HepG2 (cell line): ENCODE data around the gene MCAM. TPM values are rescaled to one million over a fixed set of nuclear protein-coding genes. Genes with fewer than 3 reads are reported as not detected.
A peak's percentile ranks its signal among the peaks of the same experiment; 100 is the strongest.

ENCODE experiments used
- ATAC-seq: fragments of 200-7000 bp; cut with Tn5 transposase; 3 replicates; pipeline ENCODE4 v1.9.1; 2020; ENCODE audit warnings: mild to moderate bottlenecking, moderate library complexity
- BruUV-seq: library from RNA; stranded (reverse); fragments of 400-500 nt; replicated peaks from 2 replicates; lab custom pipeline; 2021; lab: Mats Ljungman, UMichigan
- CTCF ChIA-PET: fragments of 300-600 bp; formaldehyde crosslinking; extraction: SDS; loops from one replicate; lab custom pipeline; 2021; ENCODE audit warnings: low total read pairs, inconsistent platforms, low intra/inter-chr PET ratio; lab: Yijun Ruan, JAX
- POLR2A ChIA-PET: fragments of 350-600 bp; sonication (Branson Sonifier 250); formaldehyde crosslinking; loops from one replicate; lab custom pipeline; 2020; ENCODE audit warnings: antibody characterized with exemption, inconsistent platforms; lab: Yijun Ruan, JAX
- DNase-seq: peaks from one replicate; pipeline ENCODE4 v3.0.0-alpha.2; 2015; ENCODE audit warnings: low spot score
- FAIRE-seq: peaks from 3 replicates; lab custom pipeline; 2011; peaks lifted over from hg19 to GRCh38; lab: Jason Lieb, UNC
- H2AFZ ChIP-seq: one replicate; pipeline ENCODE4 v1.6.1; 2011; ENCODE audit warnings: low read length, inconsistent platforms
- H3K27ac ChIP-seq: fragments of 300-600 bp; 3 replicates; pipeline ENCODE4 v1.8.0; 2011; ENCODE audit warnings: mixed run types, mild to moderate bottlenecking, mixed read lengths, low read length, inconsistent platforms; ENCODE audit not compliant: insufficient read depth; ENCODE audit errors: extremely low read length
- H3K27me3 ChIP-seq, 2 experiments: fragments of 200-600 bp in 1 of 2; 2 replicates in 1 of 2; 3 replicates in 1 of 2; pipeline versions ENCODE4 v1.6.0 to v1.8.0; 2011; ENCODE audit warnings: low read length in 2 of 2, mild to moderate bottlenecking in 2 of 2, moderate library complexity in 2 of 2, inconsistent platforms in 1 of 2; ENCODE audit not compliant: insufficient read depth in 2 of 2, control insufficient read depth in 1 of 2
- H3K36me3 ChIP-seq, 2 experiments: fragments of 200-600 bp in 1 of 2; replicated peaks in 1 of 2; 2 replicates in 1 of 2; 3 replicates in 1 of 2; pipeline versions ENCODE4 v1.5.1 to v1.8.0; 2011; ENCODE audit warnings: low read length in 2 of 2, inconsistent platforms in 1 of 2; ENCODE audit not compliant: insufficient read depth in 2 of 2, control insufficient read depth in 1 of 2
- H3K4me1 ChIP-seq: 2 replicates; pipeline ENCODE4 v1.5.1; 2012; ENCODE audit warnings: low read length, inconsistent platforms; ENCODE audit not compliant: insufficient read depth
- H3K4me2 ChIP-seq: 2 replicates; pipeline ENCODE4 v1.6.0; 2011; ENCODE audit warnings: low read depth, low read length, inconsistent platforms
- H3K4me3 ChIP-seq, 3 experiments: fragments of 200-600 bp in 1 of 3; sonication (generic), shearing (Covaris generic) in 1 of 3; replicated peaks in 1 of 3; 2 replicates each; pipeline ENCODE4 v1.5.1; 2011 to 2016; ENCODE audit warnings: low read length in 3 of 3, inconsistent platforms in 2 of 3, low read depth in 2 of 3, mild to moderate bottlenecking in 2 of 3, control low read depth in 1 of 3, mixed read lengths in 1 of 3; ENCODE audit not compliant: insufficient read depth in 1 of 3
- H3K79me2 ChIP-seq: one replicate; pipeline ENCODE4 v1.6.1; 2011; ENCODE audit warnings: low read length, inconsistent platforms; ENCODE audit not compliant: insufficient read depth
- H3K9ac ChIP-seq: 2 replicates; pipeline ENCODE4 v1.6.0; 2011; ENCODE audit warnings: mild to moderate bottlenecking, low read depth, low read length, inconsistent platforms; ENCODE audit not compliant: insufficient read depth
- H3K9me3 ChIP-seq: 2 replicates; pipeline ENCODE4 v1.5.1; 2012; ENCODE audit warnings: mild to moderate bottlenecking, low read length
- H4K20me1 ChIP-seq: 2 replicates; pipeline ENCODE4 v1.6.0; 2011; ENCODE audit warnings: inconsistent platforms, mild to moderate bottlenecking, low read length, moderate library complexity; ENCODE audit not compliant: insufficient read depth
- AHR ChIP-seq: IDR thresholded peaks from 2 replicates; pipeline ENCODE4 v1.6.1; 2018; ENCODE audit warnings: missing genetic modification reagents, missing compliant biosample characterization
- ARID3A ChIP-seq: IDR thresholded peaks from 2 replicates; pipeline ENCODE4 v1.6.1; 2012; ENCODE audit warnings: low read depth, low read length, improper control_type of control experiment
- CREM ChIP-seq, 2 experiments: sonication (generic) in 1 of 2; formaldehyde crosslinking in 1 of 2; IDR thresholded peaks; 2 replicates each; pipeline versions ENCODE4 v1.4.0 to v1.6.1; 2016 to 2020; ENCODE audit warnings: antibody characterized with exemption in 1 of 2, mild to moderate bottlenecking in 1 of 2, missing genetic modification reagents in 1 of 2
- HMGXB4 ChIP-seq, 2 experiments: sonication (generic) in 1 of 2; formaldehyde crosslinking in 1 of 2; IDR thresholded peaks; 2 replicates each; pipeline versions ENCODE4 v1.4.0 to v1.6.1; 2018 to 2020; ENCODE audit warnings: missing genetic modification reagents in 2 of 2, borderline replicate concordance in 1 of 2, low read depth in 1 of 2, mild to moderate bottlenecking in 1 of 2, missing biosample characterization in 1 of 2
- MAFK ChIP-seq, 2 experiments: IDR thresholded peaks in 1 of 2; conservative IDR thresholded peaks in 1 of 2; 2 replicates each; pipeline ENCODE4 v1.6.1; 2011; ENCODE audit warnings: improper control_type of control experiment in 2 of 2, low read length in 2 of 2
- PRDM10 ChIP-seq: sonication (generic); formaldehyde crosslinking; IDR thresholded peaks from 2 replicates; pipeline ENCODE4 v1.4.0; 2020; ENCODE audit warnings: low read depth, missing genetic modification reagents
- THAP8 ChIP-seq: sonication (generic); formaldehyde crosslinking; IDR thresholded peaks from 2 replicates; pipeline ENCODE4 v1.5.1; 2020; ENCODE audit warnings: missing genetic modification reagents, mild to moderate bottlenecking, borderline replicate concordance
- THYN1 ChIP-seq: sonication (generic); formaldehyde crosslinking; IDR thresholded peaks from 2 replicates; pipeline ENCODE4 v1.8.1; 2023; ENCODE audit warnings: low read depth, mild to moderate bottlenecking, moderate library complexity, missing genetic modification reagents, borderline replicate concordance
- ZKSCAN1 ChIP-seq: fragments of 150-350 bp; IDR thresholded peaks from 2 replicates; pipeline ENCODE4 v1.6.1; 2014; ENCODE audit warnings: low read length
- ZNF451 ChIP-seq: sonication (generic); formaldehyde crosslinking; IDR thresholded peaks from 2 replicates; pipeline ENCODE4 v1.5.0; 2020; ENCODE audit warnings: mild to moderate bottlenecking, missing genetic modification reagents
- WGBS: methylation state at CpG from one replicate; pipeline ENCODE4 v1.1.6; 2017; ENCODE audit warnings: low lambda C conversion rate; 5-methylcytosine and 5-hydroxymethylcytosine counted together
- in situ Hi-C: cut with HindIII; loops from 2 replicates; pipeline ENCODE4 v1.10.0; 2017; ENCODE audit warnings: low pct_unique_long_range_greater_than_20kb; ENCODE audit not compliant: extremely low pct_ligation_motif_present
- intact Hi-C: fragments of 100-400 bp; cut with micrococcal nuclease; formaldehyde crosslinking; loops from one replicate; pipeline ENCODE4 v1.10.0; 2022; ENCODE audit not compliant: unreplicated experiment
- polyA plus RNA-seq, 8 experiments: library from polyadenylated mRNA; depleted of rRNA in 3 of 8; stranded (reverse) in 7 of 8; unstranded in 1 of 8; fragments of >200 nt; fragmentation: Illumina TruSeq in 4 of 8; extraction: Trizol in 4 of 8; gene quantifications; 2 replicates each; pipeline versions ENCODE4 v1.2.1 to v1.2.3, GENCODE V29; 2011 to 2016; ENCODE audit warnings: low read depth in 4 of 8, missing spikeins in 1 of 8, mixed read lengths in 1 of 8; ENCODE audit not compliant: insufficient read depth in 1 of 8
- total RNA-seq, 5 experiments: library from RNA; depleted of rRNA; stranded (reverse); fragments of >200 nt; fragmentation: Illumina TruSeq; extraction: Trizol; gene quantifications; 2 replicates each; pipeline ENCODE4 v1.2.3, GENCODE V29; 2016; ENCODE audit warnings: low read depth in 1 of 5

The MCAM gene
- total and polyA plus RNA-seq, 2 of the 13 experiments (the other 11 are each of a cell fraction or from before 2014, with no cell fraction given) = 12.1 to 15.2 TPM

GRCh38 chr11:119339589-119340334 lies 22.8 kb upstream of the MCAM start (continued):
- peak; percentile 76 to 81; a peak in 3 of 4 replicates for TF ChIP-seq HMGXB4 (CRISPR knock-in tag; IDR thresholded peaks at IDR 0.05; ENCODE audit: borderline replicate concordance in 1 of 2, low read depth in 1 of 2)

GRCh38 chr11:119338965-119339588 lies 22.1 kb upstream of the MCAM start:
- no peak overlapping the region for H2AFZ ChIP-seq
- CTCF ChIA-PET = interaction anchor here (1.3 to 1.9 kb wide), 4 partner anchors 13 to 42 kb away, joined by 4 to 17 read pairs (median 9); partner anchors contain the start of gene USP2
- no peak for FAIRE-seq
- H3K9me3 ChIP-seq = no peaks in the 10 kb centered on the region
- ATAC-seq = no peak
- POLR2A ChIA-PET = interaction anchor here (0.6 to 3.2 kb wide), 11 partner anchors 9 to 223 kb away, joined by 3 to 31 read pairs (median 7); partner anchors contain the start of genes CBL, MCAM and USP2
- H3K4me1 ChIP-seq = peaks cover 51% of the 10 kb centered on the region
- no TSS peak for BruUV-seq
- in situ Hi-C loops (loop anchor here (5.0 to 10.0 kb wide), 2 partner anchors 33 to 136 kb away; no protein-coding TSS in a partner anchor), intact Hi-C loops (loop anchor here (1.0 kb wide), 1 partner anchor 35 kb away; no protein-coding TSS in a partner anchor)
- H3K79me2 ChIP-seq = peaks cover 24% of the 10 kb centered on the region
- H3K27me3 ChIP-seq = peaks cover 2 to 33% of the 10 kb centered on the region in 2 experiments; a peak in 4 of 5 replicates
- DNase-seq = no peak
- no peak overlapping the region for H3K4me2 ChIP-seq
- 94% methylated on average over 9 of the region's 11 CpGs for WGBS
- no peak overlapping the region for H3K9ac ChIP-seq
- no peak overlapping the region for H3K4me3 ChIP-seq
- H3K36me3 ChIP-seq = peaks cover 8 to 14% of the 10 kb centered on the region in 2 experiments; a peak in 4 of 5 replicates
- H3K27ac ChIP-seq = no peak overlapping the region
- H4K20me1 ChIP-seq = peaks cover 4% of the 10 kb centered on the region; the same call in 1 of the 2 replicates
- TF ChIP-seq ARID3A (no peak), ZKSCAN1 (no peak), THYN1 (CRISPR knock-in tag) (no peak), PRDM10 (CRISPR knock-in tag) (no peak), THAP8 (no peak), AHR (CRISPR knock-in tag) (no peak), ZNF451 (no peak), MAFK (conservative IDR thresholded peaks at IDR 0.05 in 1 of 2, IDR thresholded peaks at IDR 0.05 in 1 of 2; ENCODE audit: low read length in 2 of 2) (no peak), CREM (IDR thresholded peaks at IDR 0.05) (no peak), CREM (CRISPR knock-in tag; IDR thresholded peaks at IDR 0.05) (no peak)
